ENCODE results near the gene PRKCH.

Gene PRKCH

DNA sequence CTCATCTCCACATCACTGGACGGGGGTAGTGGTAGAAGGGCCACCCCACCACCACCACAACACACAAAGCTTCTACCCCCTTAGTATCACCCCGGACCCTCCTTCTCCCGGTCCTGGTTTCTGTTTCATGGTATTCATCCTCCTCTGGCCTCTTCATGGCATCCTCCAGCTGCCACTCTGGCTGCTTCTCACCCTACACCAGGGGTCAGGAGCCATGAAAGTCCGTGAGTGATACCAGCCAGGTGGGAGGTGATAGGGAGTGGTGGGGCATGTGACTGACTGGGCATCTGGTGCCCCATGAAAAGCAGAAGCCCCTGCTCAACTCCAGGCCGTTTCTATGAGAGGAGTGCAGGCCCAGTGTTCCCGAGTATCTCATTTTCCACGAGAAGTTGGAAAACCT lies 222.6 kb downstream of the PRKCH start:
- DNase-seq (ENCODE audit: extremely low read depth, low read depth) = no peak
- no peak for TF ChIP-seq CTCF (IDR thresholded peaks at IDR 0.05; ENCODE audit: low read depth, low read length)

DNA sequence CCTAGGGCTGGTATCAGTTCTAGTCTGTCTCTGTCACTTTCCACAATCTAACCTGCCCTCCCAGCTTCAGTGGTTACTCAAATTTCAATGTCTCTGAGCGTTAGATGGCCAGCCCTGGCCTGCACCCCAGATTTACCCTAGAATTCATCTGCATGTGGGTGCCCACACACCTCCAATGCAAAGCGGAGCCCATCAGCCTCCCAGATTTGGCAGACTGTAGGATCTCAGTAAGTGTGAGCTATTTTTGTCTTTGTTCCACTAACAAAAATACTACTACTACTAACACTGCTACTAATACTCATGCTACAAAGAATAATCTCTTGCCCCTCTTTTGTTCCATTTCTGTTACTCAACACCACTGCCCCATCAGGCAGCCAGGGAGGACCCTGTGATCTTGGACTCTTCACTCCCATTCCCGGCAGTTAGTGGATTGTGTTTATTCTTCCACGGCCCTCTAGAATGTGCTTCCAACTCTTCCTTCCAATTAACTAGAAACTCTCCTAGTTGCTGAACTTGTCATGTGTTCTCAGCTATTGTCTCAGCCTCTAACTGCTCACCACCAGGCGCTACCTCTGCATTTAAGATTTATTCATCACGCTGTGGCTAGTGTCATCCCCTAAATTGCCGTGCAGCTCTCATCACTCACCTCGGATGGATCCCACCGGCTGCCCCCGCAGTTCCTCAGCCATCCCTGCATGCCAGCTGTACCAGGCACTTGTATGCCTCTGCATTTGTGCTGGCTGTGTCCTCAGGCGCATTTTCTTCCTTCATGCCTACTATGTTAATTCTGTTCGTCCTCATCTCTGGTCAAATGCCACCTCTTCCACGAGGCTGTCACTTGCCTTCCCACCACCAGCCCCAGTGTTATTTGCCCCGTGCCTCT lies 223.3 kb downstream of the PRKCH start:
- no peak for DNase-seq (ENCODE audit: extremely low read depth, low read depth)
- no peak for TF ChIP-seq CTCF (IDR thresholded peaks at IDR 0.05; ENCODE audit: low read depth, low read length)

DNA sequence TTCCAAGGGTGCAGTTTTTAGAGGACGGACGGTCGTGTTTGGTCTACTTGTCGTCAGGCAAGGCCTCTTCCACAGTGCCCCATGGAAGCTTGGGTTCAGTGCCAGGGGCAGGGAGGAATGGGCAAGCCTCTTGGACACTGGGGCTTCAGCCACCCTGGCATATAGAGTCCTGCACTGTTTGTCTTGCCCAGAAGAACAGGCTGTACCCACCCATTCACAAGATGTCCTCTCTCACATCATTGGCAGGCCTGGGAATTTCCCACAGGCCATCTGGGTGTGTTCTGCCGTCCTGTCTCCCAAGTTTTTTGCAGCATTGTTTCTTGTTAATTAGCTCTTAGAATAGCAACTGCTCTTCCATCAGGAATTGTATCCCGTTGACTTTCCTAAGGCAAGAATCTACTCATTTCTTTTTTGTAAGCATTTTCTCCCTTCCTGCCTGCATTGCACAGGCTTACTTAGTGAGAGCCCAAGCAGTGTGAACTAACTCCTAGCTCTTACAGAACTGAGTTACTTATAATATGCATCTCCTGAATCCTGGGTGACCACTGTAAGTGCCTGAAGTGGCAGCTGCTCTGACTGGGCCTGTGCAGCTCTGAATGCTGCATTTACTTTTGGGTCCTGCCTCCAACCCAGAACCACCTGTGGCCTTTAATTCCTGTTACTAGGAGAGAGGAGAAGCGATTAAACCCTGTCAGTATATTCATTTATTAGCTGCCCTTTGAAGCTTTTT lies 224.5 kb downstream of the PRKCH start:
- TF ChIP-seq CTCF (IDR thresholded peaks at IDR 0.05; ENCODE audit: low read depth, low read length) = no peak
- no peak for DNase-seq (ENCODE audit: extremely low read depth, low read depth)

- no peak for DNase-seq (ENCODE audit: extremely low read depth, low read depth)
- TF ChIP-seq CTCF (IDR thresholded peaks at IDR 0.05; ENCODE audit: low read depth, low read length) = no peak
These were observed 226.0 kb downstream of the PRKCH start for GRCh38 chr14:61547186-61548069.

DNA sequence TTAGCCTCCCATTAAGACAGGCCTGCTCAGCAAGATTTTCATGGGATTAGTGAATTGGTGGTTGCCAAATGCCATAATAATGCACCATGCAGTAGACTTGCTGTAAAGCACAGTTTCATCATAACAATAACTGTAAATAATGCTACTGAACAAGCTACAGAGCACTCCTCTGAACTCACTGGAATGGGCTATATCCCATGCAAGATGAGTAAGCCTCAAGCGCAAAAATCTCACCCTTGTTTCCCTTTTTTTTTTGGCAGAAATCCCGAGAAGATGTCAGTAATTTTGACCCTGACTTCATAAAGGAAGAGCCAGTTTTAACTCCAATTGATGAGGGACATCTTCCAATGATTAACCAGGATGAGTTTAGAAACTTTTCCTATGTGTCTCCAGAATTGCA lies 228.0 kb downstream of the PRKCH start:
- TF ChIP-seq CTCF (IDR thresholded peaks at IDR 0.05; ENCODE audit: low read depth, low read length) = no peak

DNA sequence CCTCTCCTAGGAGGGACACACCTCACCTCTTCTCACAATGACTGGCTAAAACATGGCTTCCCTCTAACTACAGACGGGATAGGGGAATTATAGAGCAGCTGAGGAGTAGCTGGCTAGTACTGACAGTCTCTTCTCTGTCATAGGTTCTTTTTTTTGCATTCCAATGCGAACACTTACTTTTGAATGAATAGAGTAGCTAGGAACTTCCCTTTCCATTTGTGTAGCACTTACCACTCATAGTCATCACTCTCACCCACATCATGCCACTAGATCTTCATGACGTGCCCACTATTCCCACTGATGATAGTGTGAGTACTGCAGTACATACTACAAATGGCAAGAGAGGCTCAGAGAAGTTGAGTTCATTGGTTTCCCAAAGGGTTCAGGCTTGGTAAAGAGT lies 230.0 kb downstream of the PRKCH start:
- no peak for DNase-seq (ENCODE audit: extremely low read depth, low read depth)
- no peak for TF ChIP-seq CTCF (IDR thresholded peaks at IDR 0.05; ENCODE audit: low read depth, low read length)

More for the DNA sequence above, 228.0 kb downstream of the PRKCH start:
- DNase-seq (ENCODE audit: extremely low read depth, low read depth) = no peak

Data from AG09319 (cell line).